Peyer's patch (tissue), 4 donors: ENCODE results near the gene TRAPPC3.

Source experiments
- CTCF ChIP-seq, 6 experiments: fragments of 450-650 bp in 4 of 6; fragments of 200-600 bp in 2 of 6; sonication (generic) in 1 of 6; IDR thresholded peaks; one replicate each; pipeline ENCODE4 v1.5.1; 2017 to 2019; ENCODE audit warnings: antibody characterized with exemption in 6 of 6, mild to moderate bottlenecking in 3 of 6, moderate library complexity in 1 of 6
- POLR2A ChIP-seq, 2 donors: fragments of 450-650 bp; IDR thresholded peaks; one replicate each; pipeline ENCODE4 v1.5.1; 2017; ENCODE audit warnings: antibody characterized with exemption in 2 of 2, mild to moderate bottlenecking in 2 of 2, moderate library complexity in 2 of 2

GRCh38 chr1:36111151-36111550, 38.1 kb downstream of the TRAPPC3 start:
- TF ChIP-seq CTCF (IDR thresholded peaks at IDR 0.05), result no peak
- TF ChIP-seq POLR2A (IDR thresholded peaks at IDR 0.05), result no peak
